DOHH2 (cell line): ENCODE data around the gene GNB3.
A peak's percentile ranks its signal among the peaks of the same experiment; 100 is the strongest.
"Not testable (repeated sequence)": the region's sequence is repeated elsewhere in the genome, so short reads cannot be mapped to it uniquely, and the experiment has no call there.

Experiments used
- H3F3A ChIP-seq: fragments of 200-600 bp; sonication (generic), shearing (Covaris generic); 2 replicates; pipeline ENCODE4 v1.6.0; 2016; ENCODE audit warnings: antibody characterized with exemption, mild to moderate bottlenecking; ENCODE audit not compliant: control insufficient read depth, insufficient read depth
- H3K27ac ChIP-seq: fragments of 200-600 bp; sonication (generic); 2 replicates; pipeline ENCODE4 v1.5.1; 2014; ENCODE audit warnings: low read depth, mild to moderate bottlenecking, low read length, moderate library complexity
- H3K27me3 ChIP-seq: fragments of 200-600 bp; sonication (generic); 2 replicates; pipeline ENCODE4 v1.6.1; 2014; ENCODE audit warnings: mild to moderate bottlenecking, low read length, mixed read lengths; ENCODE audit not compliant: control insufficient read depth
- H3K36me3 ChIP-seq: fragments of 200-600 bp; sonication (generic); 2 replicates; pipeline ENCODE4 v1.6.1; 2014; ENCODE audit warnings: mild to moderate bottlenecking, low read length, moderate library complexity, mixed read lengths; ENCODE audit not compliant: control insufficient read depth
- H3K4me1 ChIP-seq: fragments of 200-600 bp; sonication (generic); 2 replicates; pipeline ENCODE4 v1.6.1; 2014; ENCODE audit warnings: mild to moderate bottlenecking, low read length, mixed read lengths; ENCODE audit not compliant: control insufficient read depth
- H3K4me2 ChIP-seq: fragments of 200-600 bp; sonication (generic); 2 replicates; pipeline ENCODE4 v1.6.0; 2014; ENCODE audit warnings: mild to moderate bottlenecking, low read length, moderate library complexity
- H3K4me3 ChIP-seq: fragments of 200-600 bp; sonication (generic); 2 replicates; pipeline ENCODE4 v1.5.1; 2014; ENCODE audit warnings: mild to moderate bottlenecking, low read length, mixed read lengths
- H3K79me2 ChIP-seq: fragments of 200-600 bp; sonication (generic); 2 replicates; pipeline ENCODE4 v1.6.1; 2014; ENCODE audit warnings: mild to moderate bottlenecking, low read length, mixed read lengths; ENCODE audit not compliant: control insufficient read depth
- H3K9me2 ChIP-seq: fragments of 200-600 bp; sonication (generic); replicated peaks from 2 replicates; pipeline ENCODE4 v1.6.1; 2014; ENCODE audit warnings: mild to moderate bottlenecking, low read length, mixed read lengths; ENCODE audit not compliant: control insufficient read depth
- H3K9me3 ChIP-seq: fragments of 200-600 bp; sonication (generic); 2 replicates; pipeline ENCODE4 v1.6.1; 2014; ENCODE audit warnings: antibody characterized with exemption, low read length, mixed read lengths; ENCODE audit not compliant: control insufficient read depth, insufficient read depth
- H4K20me1 ChIP-seq: fragments of 200-600 bp; sonication (generic); 2 replicates; pipeline ENCODE4 v1.6.0; 2014; ENCODE audit warnings: low read depth, mild to moderate bottlenecking, antibody characterized with exemption, low read length, moderate library complexity; ENCODE audit not compliant: control insufficient read depth, insufficient read depth
- EZH2phosphoT487 ChIP-seq: fragments of 200-600 bp; sonication (generic); IDR thresholded peaks from 2 replicates; pipeline ENCODE4 v1.6.1; 2017; ENCODE audit warnings: borderline replicate concordance, mild to moderate bottlenecking, antibody characterized with exemption, low read length, moderate library complexity, mixed read lengths
- TF ChIP-seq, protein P1 (sequence below): fragments of 200-600 bp; sonication (generic); IDR thresholded peaks from one replicate; pipeline ENCODE4 v1.5.1; 2014; ENCODE audit warnings: antibody characterized with exemption, mild to moderate bottlenecking, low read depth, low read length; ENCODE audit not compliant: poor library complexity, severe bottlenecking

GNB3 gene

DNA sequence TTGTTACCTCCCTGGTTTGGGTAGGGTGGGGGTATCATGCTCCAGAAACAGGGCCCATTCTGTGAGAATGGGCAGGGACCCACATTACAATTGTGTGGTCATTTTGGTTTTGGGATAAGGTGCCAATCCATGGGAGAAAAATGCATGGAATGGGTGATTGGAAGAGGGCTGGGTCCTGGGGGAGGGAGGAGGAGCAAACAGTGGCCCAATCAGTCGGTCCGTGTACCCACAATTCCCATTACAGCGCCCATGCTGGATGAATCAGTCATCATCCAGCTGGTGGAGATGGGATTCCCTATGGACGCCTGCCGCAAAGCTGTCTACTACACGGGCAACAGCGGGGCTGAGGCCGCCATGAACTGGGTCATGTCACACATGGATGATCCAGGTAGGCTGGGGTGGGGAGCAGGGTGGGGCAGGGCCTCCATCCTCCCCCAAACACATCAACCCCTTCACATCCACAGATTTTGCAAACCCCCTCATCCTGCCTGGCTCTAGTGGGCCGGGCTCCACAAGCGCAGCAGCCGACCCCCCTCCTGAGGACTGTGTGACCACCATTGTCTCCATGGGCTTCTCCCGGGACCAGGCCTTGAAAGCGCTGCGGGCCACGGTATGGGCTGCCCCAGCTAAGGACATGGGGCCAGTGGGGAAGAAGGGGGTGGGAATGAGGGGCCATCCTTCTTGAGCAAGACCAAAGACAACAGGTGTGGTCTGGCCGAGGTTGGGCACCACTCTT lies 23.0 kb downstream of the GNB3 start:
- Histone ChIP-seq H3K27ac (no peak overlapping the region), H3K4me3 (no peak overlapping the region), H3K36me3 (peaks cover 87% of the 10 kb centered on the region), H3K4me2 (no peak overlapping the region), H3F3A (peaks cover 4% of the 10 kb centered on the region), H3K27me3 (no peaks in the 10 kb centered on the region; the same call in 1 of the 2 replicates), H3K4me1 (peaks cover 11% of the 10 kb centered on the region), H3K79me2 (peaks cover 20% of the 10 kb centered on the region), H3K9me2 (no peaks in the 10 kb centered on the region), H4K20me1 (peaks cover 7% of the 10 kb centered on the region), H3K9me3 (no peaks in the 10 kb centered on the region)
- TF ChIP-seq, protein P1, sequence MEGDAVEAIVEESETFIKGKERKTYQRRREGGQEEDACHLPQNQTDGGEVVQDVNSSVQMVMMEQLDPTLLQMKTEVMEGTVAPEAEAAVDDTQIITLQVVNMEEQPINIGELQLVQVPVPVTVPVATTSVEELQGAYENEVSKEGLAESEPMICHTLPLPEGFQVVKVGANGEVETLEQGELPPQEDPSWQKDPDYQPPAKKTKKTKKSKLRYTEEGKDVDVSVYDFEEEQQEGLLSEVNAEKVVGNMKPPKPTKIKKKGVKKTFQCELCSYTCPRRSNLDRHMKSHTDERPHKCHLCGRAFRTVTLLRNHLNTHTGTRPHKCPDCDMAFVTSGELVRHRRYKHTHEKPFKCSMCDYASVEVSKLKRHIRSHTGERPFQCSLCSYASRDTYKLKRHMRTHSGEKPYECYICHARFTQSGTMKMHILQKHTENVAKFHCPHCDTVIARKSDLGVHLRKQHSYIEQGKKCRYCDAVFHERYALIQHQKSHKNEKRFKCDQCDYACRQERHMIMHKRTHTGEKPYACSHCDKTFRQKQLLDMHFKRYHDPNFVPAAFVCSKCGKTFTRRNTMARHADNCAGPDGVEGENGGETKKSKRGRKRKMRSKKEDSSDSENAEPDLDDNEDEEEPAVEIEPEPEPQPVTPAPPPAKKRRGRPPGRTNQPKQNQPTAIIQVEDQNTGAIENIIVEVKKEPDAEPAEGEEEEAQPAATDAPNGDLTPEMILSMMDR = no peak
- no peak for TF ChIP-seq EZH2phosphoT487

DNA sequence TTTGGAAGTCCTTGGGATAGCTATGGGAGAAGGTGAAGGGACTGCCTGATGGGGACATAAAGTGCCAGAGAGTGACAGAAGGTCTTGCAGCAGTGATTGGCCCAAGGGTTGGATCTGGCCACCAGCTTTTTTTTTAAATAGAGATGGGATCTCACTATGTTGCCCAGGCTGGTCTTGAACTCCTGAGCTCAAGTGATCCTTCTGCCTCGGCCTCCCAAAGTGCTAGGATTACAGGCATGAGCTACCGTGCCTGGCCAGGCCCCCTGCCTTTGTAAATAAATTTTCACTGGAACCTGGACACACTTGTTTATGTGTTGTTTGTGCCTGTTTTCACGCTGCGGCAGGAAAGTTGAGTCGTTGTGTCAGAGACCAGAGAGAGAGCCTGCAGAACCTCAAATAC lies 24.6 kb downstream of the GNB3 start:
- H3K36me3 ChIP-seq = peaks cover 90% of the 10 kb centered on the region
- H4K20me1 ChIP-seq = peaks cover 20% of the 10 kb centered on the region
- peaks cover 27% of the 10 kb centered on the region for H3K4me1 ChIP-seq
- H3K79me2 ChIP-seq = peaks cover 34% of the 10 kb centered on the region
- not testable (repeated sequence) for H3K9me2 ChIP-seq, H3K9me3 ChIP-seq, H3K4me3 ChIP-seq, H3K4me2 ChIP-seq, H3K27me3 ChIP-seq, H3K27ac ChIP-seq
- peaks cover 15% of the 10 kb centered on the region for H3F3A ChIP-seq

DNA sequence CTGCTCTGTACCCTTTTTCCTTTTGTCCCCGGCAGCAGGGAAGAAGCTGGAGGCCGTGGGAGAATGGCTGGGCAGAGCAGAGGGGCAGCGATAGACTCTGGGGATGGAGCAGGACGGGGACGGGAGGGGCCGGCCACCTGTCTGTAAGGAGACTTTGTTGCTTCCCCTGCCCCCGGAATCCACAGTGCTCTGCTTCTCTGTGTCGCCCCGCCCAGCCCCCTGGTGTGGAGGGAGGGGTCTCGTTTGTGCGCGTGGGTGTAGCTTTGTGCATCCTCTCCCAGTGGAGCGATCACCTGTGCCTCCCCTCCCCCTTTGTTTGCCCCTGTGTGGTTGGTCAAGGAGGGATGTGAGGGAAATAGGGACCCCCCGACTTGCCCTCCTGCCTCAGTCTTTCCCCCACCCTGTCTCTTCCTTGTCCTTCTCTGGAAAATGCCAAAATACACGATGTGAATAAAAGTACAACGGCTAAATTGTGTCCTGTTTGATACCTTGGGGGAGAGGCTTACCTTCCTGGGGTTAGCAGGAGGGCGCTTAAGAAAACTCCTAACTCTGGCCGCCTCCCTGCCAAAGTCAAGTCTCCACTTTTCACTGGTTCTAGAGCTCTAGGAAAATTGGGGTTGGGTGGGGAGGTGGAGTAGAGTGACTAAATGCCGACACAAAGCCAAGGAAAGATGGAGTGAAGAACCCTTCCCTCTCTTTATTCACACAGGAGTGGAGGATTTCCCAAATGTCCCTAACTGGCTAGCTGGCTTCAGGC lies 25.6 kb downstream of the GNB3 start:
- peaks cover 34% of the 10 kb centered on the region for H3K79me2 ChIP-seq
- H3K4me1 ChIP-seq = peaks cover 32% of the 10 kb centered on the region
- H3K36me3 ChIP-seq = peaks cover 90% of the 10 kb centered on the region
- peaks cover 23% of the 10 kb centered on the region for H3F3A ChIP-seq
- no peaks in the 10 kb centered on the region; the same call in 1 of the 2 replicates for H3K27me3 ChIP-seq
- H3K9me2 ChIP-seq = no peaks in the 10 kb centered on the region
- peak overlapping the region; percentile 88 for H3K4me2 ChIP-seq
- peak overlapping the region; percentile 99 for H3K4me3 ChIP-seq
- H4K20me1 ChIP-seq = peaks cover 20% of the 10 kb centered on the region
- TF ChIP-seq EZH2phosphoT487 = no peak
- TF ChIP-seq, protein P1 = no peak
- H3K9me3 ChIP-seq = no peaks in the 10 kb centered on the region
- H3K27ac ChIP-seq = no peak overlapping the region

DNA sequence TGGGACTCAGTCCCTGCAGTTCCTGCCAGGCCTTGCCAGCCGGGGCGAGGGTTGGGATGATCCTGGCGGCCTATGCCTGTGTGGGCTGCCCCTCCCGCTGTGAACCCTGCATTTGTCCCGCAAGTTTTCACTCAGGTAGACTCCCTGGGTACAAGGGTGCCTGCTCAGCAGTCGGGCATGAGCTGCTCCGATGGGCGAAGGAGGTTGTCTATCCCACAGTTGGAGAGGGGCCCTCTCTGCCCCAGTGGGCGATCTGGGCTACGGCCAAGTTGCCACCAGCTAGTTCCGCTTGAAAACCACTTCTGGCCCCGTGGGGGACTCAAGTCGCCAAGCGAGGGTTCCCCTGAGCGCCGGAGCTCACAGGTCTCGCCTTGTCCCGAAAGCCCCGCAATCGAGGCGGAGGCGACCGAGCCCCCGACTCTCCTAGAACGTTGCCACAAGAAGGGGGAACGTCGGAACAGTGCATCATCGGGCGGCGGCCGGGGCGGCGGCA lies 26.2 kb downstream of the GNB3 start:
- Histone ChIP-seq H3K27me3 (no peaks in the 10 kb centered on the region; the same call in 1 of the 2 replicates), H3F3A (peaks cover 29% of the 10 kb centered on the region), H3K9me2 (no peaks in the 10 kb centered on the region), H4K20me1 (peaks cover 20% of the 10 kb centered on the region), H3K4me2 (peak overlapping the region; percentile 88), H3K27ac (peak overlapping the region; percentile 14; the same call in 1 of the 2 replicates), H3K9me3 (no peaks in the 10 kb centered on the region), H3K79me2 (peaks cover 34% of the 10 kb centered on the region), H3K4me1 (peaks cover 39% of the 10 kb centered on the region), H3K36me3 (peaks cover 91% of the 10 kb centered on the region), H3K4me3 (peak overlapping the region; percentile 99)
- TF ChIP-seq, protein P1 = no peak
- no peak for TF ChIP-seq EZH2phosphoT487
